Measurements from ENCODE around the gene RNASE4.
"Not testable (repeated sequence)": the region's sequence is repeated elsewhere in the genome, so short reads cannot be mapped to it uniquely, and the experiment has no call there.

The RNASE4 gene

GRCh38 chr14:20657216-20658211, 26.8 kb upstream of the RNASE4 start:
- Histone ChIP-seq H4K20me1 (no peaks in the 10 kb centered on the region), H3K27ac (no peak overlapping the region), H3K9me3 (replicated peaks in 1 of 11) (no peaks in the 10 kb centered on the region), H3K36me3 (no peaks in the 10 kb centered on the region), H3K4me2 (no peak overlapping the region), H3K9ac (no peak overlapping the region), H3K27me3 (peaks cover 23 to 47% (median 39%) of the 10 kb centered on the region in 11 experiments), H3K4me1 (peaks cover 0 to 23% (median 18%) of the 10 kb centered on the region in 10 experiments; a peak in 15 of 20 replicates), H3K4me3 (no peak overlapping the region)
- TF ChIP-seq Cebpa-rat (IDR thresholded peaks at IDR 0.05), result no peak

- H4K20me1 ChIP-seq, result no peaks in the 10 kb centered on the region
- peaks cover 26 to 49% (median 41%) of the 10 kb centered on the region in 11 experiments for H3K27me3 ChIP-seq
- H3K27ac ChIP-seq, result no peak overlapping the region
- no peaks in the 10 kb centered on the region for H3K36me3 ChIP-seq
- no peaks in the 10 kb centered on the region for H3K9me3 ChIP-seq (replicated peaks in 1 of 11)
- no peak overlapping the region for H3K4me2 ChIP-seq
- H3K4me3 ChIP-seq, result no peak overlapping the region
- TF ChIP-seq Cebpa-rat (IDR thresholded peaks at IDR 0.05), result no peak
- no peak overlapping the region for H3K9ac ChIP-seq
- peaks cover 0 to 24% (median 20%) of the 10 kb centered on the region in 10 experiments; a peak in 18 of 20 replicates for H3K4me1 ChIP-seq
Observed at GRCh38 chr14:20658246-20658645, 26.1 kb upstream of the RNASE4 start.

GRCh38 chr14:20659336-20659735, 25.0 kb upstream of the RNASE4 start:
- H3K4me2 ChIP-seq, result no peak overlapping the region
- H3K4me3 ChIP-seq, result no peak overlapping the region
- H3K27ac ChIP-seq, result no peak overlapping the region
- H3K9ac ChIP-seq, result no peak overlapping the region
- peaks cover 6 to 30% (median 20%) of the 10 kb centered on the region in 10 experiments; a peak in 19 of 20 replicates for H3K4me1 ChIP-seq
- no peaks in the 10 kb centered on the region for H4K20me1 ChIP-seq
- no peaks in the 10 kb centered on the region for H3K36me3 ChIP-seq
- H3K9me3 ChIP-seq (replicated peaks in 1 of 11), result peaks cover 0 to 4% (median 0%) of the 10 kb centered on the region in 11 experiments; a peak in 1 of 22 replicates
- peaks cover 22 to 49% (median 41%) of the 10 kb centered on the region in 11 experiments for H3K27me3 ChIP-seq
- no peak for TF ChIP-seq Cebpa-rat (IDR thresholded peaks at IDR 0.05)

- Histone ChIP-seq H3K4me3 (no peak overlapping the region), H3K27me3 (peaks cover 22 to 46% (median 41%) of the 10 kb centered on the region in 11 experiments), H3K4me1 (peaks cover 6 to 30% (median 20%) of the 10 kb centered on the region in 10 experiments; a peak in 19 of 20 replicates), H3K9ac (no peak overlapping the region), H3K27ac (no peak overlapping the region), H3K36me3 (no peaks in the 10 kb centered on the region), H4K20me1 (no peaks in the 10 kb centered on the region), H3K9me3 (replicated peaks in 1 of 11) (peaks cover 0 to 9% (median 0%) of the 10 kb centered on the region in 11 experiments; a peak in 1 of 22 replicates), H3K4me2 (no peak overlapping the region)
- TF ChIP-seq Cebpa-rat (IDR thresholded peaks at IDR 0.05), result no peak
Observed at GRCh38 chr14:20659813-20660395, 24.5 kb upstream of the RNASE4 start.

GRCh38 chr14:20661197-20661596, 23.2 kb upstream of the RNASE4 start:
- TF ChIP-seq Cebpa-rat (IDR thresholded peaks at IDR 0.05), result no peak

GRCh38 chr14:20662968-20663732, 21.2 kb upstream of the RNASE4 start:
- no peak for TF ChIP-seq Cebpa-rat (IDR thresholded peaks at IDR 0.05)
- H3K9me3 ChIP-seq (replicated peaks in 1 of 11), result peaks cover 0 to 18% (median 0%) of the 10 kb centered on the region in 11 experiments; a peak in 6 of 22 replicates
- H3K9ac ChIP-seq, result no peak overlapping the region

More at GRCh38 chr14:20661197-20661596, 23.2 kb upstream of the RNASE4 start:
- H3K36me3 ChIP-seq, result no peaks in the 10 kb centered on the region
- no peak overlapping the region for H3K4me3 ChIP-seq
- H3K4me2 ChIP-seq, result peak overlapping the region in 10 of 11 experiments; percentile 10 to 48 (median 30); a peak in 15 of 22 replicates
- H3K9ac ChIP-seq, result no peak overlapping the region
- no peak overlapping the region for H3K27ac ChIP-seq
- H4K20me1 ChIP-seq, result no peaks in the 10 kb centered on the region
- H3K4me1 ChIP-seq, result peaks cover 6 to 29% (median 15%) of the 10 kb centered on the region in 10 experiments; a peak in 19 of 20 replicates
- H3K9me3 ChIP-seq (replicated peaks in 1 of 11), result peaks cover 0 to 10% (median 0%) of the 10 kb centered on the region in 11 experiments; a peak in 4 of 22 replicates
- peaks cover 22 to 36% (median 31%) of the 10 kb centered on the region in 11 experiments for H3K27me3 ChIP-seq

GRCh38 chr14:20666400-20666961, 17.9 kb upstream of the RNASE4 start:
- Histone ChIP-seq H3K4me2 (peak overlapping the region in 4 of 11 experiments; percentile 50 to 77 (median 64); a peak in 5 of 22 replicates), H3K4me1 (peaks cover 20 to 50% (median 34%) of the 10 kb centered on the region in 10 experiments)
- not testable (repeated sequence) for H4K20me1 ChIP-seq

More at GRCh38 chr14:20662968-20663732, 21.2 kb upstream of the RNASE4 start:
- peak overlapping the region; percentile 28 to 66 (median 44) for H3K4me2 ChIP-seq
- no peaks in the 10 kb centered on the region for H4K20me1 ChIP-seq
- H3K4me3 ChIP-seq, result peak overlapping the region in 3 of 10 experiments; percentile 8 to 36 (median 31); a peak in 2 of 20 replicates
- H3K27ac ChIP-seq, result no peak overlapping the region
- peaks cover 22 to 36% (median 31%) of the 10 kb centered on the region in 11 experiments for H3K27me3 ChIP-seq
- H3K36me3 ChIP-seq, result no peaks in the 10 kb centered on the region
- H3K4me1 ChIP-seq, result peaks cover 14 to 42% (median 27%) of the 10 kb centered on the region in 10 experiments

GRCh38 chr14:20667957-20668356, 16.4 kb upstream of the RNASE4 start:
- H4K20me1 ChIP-seq, result no peaks in the 10 kb centered on the region
- H3K4me1 ChIP-seq, result peaks cover 20 to 42% (median 27%) of the 10 kb centered on the region in 10 experiments
- H3K27ac ChIP-seq, result 0 out of 22 replicates have a peak overlapping the region, but pooled peaks of 2 of the 11 experiments have one; percentile 5 to 7
- H3K36me3 ChIP-seq, result no peaks in the 10 kb centered on the region
- H3K9ac ChIP-seq, result no peak overlapping the region
- no peak overlapping the region for H3K4me3 ChIP-seq
- peaks cover 0 to 18% (median 0%) of the 10 kb centered on the region in 11 experiments; a peak in 6 of 22 replicates for H3K9me3 ChIP-seq (replicated peaks in 1 of 11)
- H3K27me3 ChIP-seq, result peaks cover 8 to 20% (median 16%) of the 10 kb centered on the region in 11 experiments
- H3K4me2 ChIP-seq, result peak overlapping the region; percentile 36 to 77 (median 59)
- TF ChIP-seq Cebpa-rat (IDR thresholded peaks at IDR 0.05), result no peak

More at GRCh38 chr14:20666400-20666961, 17.9 kb upstream of the RNASE4 start:
- not testable (repeated sequence) for H3K36me3 ChIP-seq, H3K9ac ChIP-seq, H3K4me3 ChIP-seq, H3K27ac ChIP-seq
- peaks cover 22 to 35% (median 31%) of the 10 kb centered on the region in 11 experiments for H3K27me3 ChIP-seq
- peaks cover 0 to 18% (median 0%) of the 10 kb centered on the region in 11 experiments; a peak in 6 of 22 replicates for H3K9me3 ChIP-seq (replicated peaks in 1 of 11)
